HG02852 (cell line): ENCODE data around the gene CNTLN.
"Not testable (repeated sequence)": the region's sequence is repeated elsewhere in the genome, so short reads cannot be mapped to it uniquely, and the experiment has no call there.

Experiments
- ATAC-seq: cut with Tn5 transposase; IDR thresholded peaks from one replicate; pipeline ENCODE4 v1.9.1; 2021; ENCODE audit warnings: mild to moderate bottlenecking, moderate library complexity; ENCODE audit not compliant: unreplicated experiment

The CNTLN gene

DNA sequence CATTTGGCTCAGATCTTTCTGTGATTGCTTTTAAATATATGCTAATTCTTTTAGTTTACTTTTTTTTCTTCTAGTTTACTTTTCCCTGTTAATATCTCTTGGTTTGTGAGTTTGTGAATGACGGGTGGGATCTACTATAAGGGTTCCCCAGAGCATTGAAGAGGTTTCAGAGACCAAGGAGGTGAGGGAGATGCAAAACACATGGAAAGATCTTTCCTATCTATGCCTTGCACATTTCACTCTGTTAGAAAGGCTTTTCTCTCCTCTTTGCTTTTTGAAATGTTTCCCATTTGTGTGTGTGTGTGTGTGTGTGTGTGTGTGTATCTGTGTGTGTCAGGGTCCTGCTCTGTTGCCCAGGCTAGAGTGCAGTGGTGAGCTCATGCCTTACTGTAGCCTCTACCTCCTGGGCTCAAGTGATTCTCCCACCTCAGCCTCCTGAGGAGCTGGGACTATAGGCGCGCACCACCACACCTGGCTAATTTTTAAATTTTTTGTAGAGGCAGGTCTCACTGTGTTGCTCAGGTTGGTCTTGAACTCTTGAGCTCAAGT, 50.7 kb downstream of the CNTLN start:
- ATAC-seq: no peak

DNA sequence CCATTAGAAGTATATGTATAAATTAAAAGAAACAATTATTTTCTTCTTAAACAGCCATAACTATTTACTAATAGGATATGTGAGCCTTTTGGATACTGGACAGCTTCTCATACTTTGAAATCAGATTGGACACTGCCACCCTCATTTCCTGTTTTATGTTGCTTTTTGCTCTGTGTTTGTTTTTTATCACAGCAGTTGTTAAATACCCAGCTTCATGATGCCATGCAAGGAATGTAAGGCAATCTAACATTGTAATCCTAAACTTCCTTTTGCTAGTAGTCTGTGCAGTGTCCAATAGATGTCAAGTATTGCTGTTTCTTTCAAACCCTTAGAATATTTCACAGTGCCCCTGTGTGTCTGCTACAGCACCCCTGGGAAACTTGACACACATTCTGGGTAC, 56.2 kb downstream of the CNTLN start:
- ATAC-seq: no peak

DNA sequence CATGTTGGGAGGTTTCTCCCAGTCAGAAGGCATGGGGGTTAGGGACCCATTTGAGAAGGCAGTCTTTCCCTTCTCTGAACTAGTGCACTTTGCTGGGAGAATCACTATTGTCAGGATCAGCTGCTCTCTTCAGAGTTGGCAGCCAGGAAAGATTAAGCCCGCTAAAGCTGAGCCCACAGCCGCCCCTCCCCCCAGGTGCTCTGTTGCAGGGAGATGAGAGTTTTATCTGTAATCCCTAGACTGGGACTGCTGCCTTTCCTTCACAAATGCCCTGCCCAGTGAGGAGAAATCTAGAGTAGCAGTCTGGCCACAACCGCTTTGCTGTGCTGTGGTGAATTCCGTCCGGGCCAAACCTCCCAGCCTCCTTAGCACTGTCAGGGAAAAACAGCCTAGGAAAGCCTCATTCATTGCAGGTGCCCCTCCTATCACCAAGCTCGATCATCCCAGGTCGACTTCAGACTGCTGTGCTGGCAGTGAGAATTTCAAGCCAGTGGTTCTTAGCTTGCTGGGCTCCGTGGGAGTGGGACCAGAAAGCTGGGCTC, 69.8 kb downstream of the CNTLN start:
- no peak for ATAC-seq

DNA sequence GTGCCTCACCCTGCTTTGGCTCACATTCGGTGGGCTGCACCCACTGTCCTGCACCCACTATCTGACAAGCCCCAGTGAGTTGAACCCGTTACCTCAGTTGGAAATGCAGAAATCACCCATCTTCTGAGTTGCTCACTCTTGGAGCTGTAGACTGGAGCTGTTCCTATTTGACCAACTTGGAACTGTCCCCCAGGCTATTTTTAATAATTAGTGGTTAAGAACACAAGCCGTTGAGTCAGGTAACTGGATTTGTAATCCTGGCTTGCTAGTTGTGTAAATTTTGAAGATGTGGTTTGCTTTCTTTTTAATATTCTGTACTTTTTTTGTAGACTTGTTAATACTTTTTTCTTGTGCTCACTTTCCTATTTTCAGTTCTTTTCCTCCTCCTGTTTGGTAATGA, 81.2 kb downstream of the CNTLN start:
- no peak for ATAC-seq

- ATAC-seq: no peak
Observed at GRCh38 chr9:17216646-17217045, 81.8 kb downstream of the CNTLN start.

DNA sequence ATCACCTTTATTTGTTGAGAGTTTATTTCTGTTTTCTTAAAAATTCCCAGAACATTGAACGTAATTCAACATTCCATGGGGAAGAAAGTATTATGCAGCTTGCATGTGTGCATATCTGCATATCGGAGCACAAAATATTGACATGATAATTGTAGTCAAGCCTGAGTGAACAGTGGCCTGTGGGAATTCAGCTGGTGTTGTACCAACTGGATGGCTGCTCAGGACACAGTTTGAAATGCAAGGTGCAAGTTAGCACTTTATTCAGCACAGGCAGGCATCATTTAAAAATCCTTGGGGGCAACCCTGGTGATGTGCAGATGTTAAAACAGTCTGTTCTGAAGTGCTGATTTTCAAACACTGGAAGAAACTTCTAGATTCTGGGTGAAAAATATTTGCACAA, 82.4 kb downstream of the CNTLN start:
- ATAC-seq: no peak

- ATAC-seq: no peak
Observed at GRCh38 chr9:17219261-17219660, 84.4 kb downstream of the CNTLN start.

- no peak for ATAC-seq
Observed at GRCh38 chr9:17222932-17223331, 88.1 kb downstream of the CNTLN start.

DNA sequence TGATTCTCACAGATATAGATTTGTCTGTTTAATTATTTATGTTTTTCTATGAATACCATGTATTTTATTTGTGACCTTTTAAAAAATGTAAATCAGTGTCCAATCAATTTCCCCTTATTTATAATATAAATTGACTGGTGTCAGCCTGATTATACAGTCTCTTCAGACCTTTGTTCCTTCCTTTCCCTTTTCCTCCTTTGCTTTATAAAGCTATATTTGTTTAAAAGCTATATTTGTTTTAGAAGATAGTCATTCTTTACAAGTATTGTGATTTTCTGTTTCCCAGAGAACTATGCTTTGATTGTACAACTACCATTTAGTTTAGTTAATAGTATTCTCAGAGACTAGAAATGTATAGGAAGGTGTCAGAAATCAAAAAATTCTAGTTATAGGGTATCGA, 90.6 kb downstream of the CNTLN start:
- ATAC-seq: no peak

DNA sequence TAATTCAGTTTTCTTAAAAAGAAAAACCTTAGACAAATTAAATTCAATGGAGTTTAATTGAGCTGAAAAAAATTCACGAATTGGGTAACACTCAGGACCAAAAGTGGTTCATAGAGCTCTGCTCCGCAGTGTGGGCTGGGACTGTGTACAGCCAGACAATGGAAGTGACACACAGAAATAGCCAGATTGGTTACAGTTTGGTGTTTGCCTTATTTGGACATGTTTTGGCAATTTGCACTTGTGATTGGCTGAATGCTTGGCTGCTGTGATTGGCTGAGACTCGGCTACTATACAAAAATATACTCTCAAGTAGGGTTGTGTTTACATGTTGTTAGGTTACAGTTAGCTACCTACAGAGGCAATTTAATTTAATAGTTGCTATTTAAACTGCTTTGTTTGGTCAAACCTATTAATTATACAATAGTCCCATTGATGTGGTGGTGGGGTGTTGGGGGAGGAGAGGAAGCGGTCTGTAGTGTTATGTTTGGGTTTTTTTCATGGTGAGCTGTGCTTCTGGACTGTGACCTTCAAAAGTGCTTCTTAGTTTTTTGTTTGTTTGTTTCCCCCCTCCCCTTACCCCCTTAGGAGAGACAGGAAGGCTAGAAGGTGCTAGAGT, 95.2 kb downstream of the CNTLN start:
- no peak for ATAC-seq

- no peak for ATAC-seq
Observed at GRCh38 chr9:17230646-17231045, 95.8 kb downstream of the CNTLN start.

GRCh38 chr9:17236147-17236546, 101.3 kb downstream of the CNTLN start:
- ATAC-seq: no peak

GRCh38 chr9:17246770-17247169, 111.9 kb downstream of the CNTLN start:
- ATAC-seq: no peak

DNA sequence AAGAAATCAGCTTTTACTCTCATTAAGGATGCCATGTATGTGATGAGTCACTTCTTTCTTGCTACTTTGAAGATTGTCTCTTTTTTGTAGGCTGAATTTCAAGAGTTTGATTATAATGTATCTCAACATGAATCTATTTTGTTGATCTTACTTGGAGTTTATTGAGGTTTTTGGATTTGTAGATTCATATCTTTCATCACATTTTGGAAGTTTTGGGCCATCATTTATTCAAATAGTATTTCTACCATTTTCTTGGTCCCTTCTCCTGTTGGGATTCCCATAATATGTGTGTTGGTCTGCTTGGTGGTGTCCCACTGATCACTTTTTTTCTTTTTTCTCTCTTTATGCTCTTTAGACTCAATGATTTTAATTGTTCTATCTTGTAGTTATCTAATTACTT, 116.3 kb downstream of the CNTLN start:
- ATAC-seq: no peak

DNA sequence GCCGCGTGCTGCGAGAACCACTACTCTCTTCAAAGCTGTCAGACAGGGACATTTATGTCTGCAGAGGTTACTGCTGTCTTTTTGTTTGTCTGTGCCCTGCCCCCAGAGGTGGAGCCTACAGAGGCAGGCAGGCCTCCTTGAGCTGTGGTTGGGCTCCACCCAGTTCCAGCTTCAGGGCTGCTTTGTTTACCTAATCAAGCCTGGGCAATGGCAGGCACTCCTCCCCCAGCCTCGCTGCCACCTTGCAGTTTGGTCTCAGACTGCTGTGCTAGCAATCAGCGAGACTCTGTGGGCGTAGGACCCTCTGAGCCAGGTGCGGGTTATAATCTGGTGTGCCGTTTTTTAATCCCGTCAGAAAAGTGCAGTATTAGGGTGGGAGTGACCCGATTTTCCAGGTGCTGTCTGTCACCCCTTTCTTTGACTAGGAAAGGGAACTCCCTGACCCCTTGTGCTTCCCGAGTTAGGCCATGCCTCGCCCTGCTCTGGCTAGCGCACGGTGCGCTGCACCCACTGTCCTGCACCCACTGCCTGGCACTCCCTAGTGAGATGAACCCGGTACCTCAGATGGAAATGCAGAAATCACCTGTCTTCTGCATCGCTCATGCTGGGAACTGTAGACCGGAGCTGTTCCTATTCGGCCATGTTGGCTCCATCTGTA, 133.8 kb downstream of the CNTLN start:
- ATAC-seq: not testable (repeated sequence)

DNA sequence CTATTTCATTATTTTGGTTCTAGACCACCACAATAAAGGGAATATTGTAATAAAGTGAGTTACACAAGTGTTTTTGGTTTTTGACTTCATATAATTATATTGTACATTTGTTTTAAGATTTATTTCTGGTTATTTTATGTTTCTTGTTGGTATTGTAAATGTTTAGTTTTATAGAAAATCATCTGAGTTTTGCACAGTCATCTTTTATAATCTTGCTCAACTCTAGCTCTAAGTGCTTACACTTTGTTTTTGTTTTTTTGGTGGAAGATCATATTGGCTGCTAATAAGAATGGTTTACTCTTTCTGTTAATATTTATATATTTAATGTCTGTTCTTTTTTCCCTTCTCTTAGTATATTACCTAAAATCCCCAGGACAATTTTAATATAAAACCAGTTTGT, 135.0 kb downstream of the CNTLN start:
- no peak for ATAC-seq

GRCh38 chr9:17272536-17272935, 137.7 kb downstream of the CNTLN start:
- no peak for ATAC-seq

DNA sequence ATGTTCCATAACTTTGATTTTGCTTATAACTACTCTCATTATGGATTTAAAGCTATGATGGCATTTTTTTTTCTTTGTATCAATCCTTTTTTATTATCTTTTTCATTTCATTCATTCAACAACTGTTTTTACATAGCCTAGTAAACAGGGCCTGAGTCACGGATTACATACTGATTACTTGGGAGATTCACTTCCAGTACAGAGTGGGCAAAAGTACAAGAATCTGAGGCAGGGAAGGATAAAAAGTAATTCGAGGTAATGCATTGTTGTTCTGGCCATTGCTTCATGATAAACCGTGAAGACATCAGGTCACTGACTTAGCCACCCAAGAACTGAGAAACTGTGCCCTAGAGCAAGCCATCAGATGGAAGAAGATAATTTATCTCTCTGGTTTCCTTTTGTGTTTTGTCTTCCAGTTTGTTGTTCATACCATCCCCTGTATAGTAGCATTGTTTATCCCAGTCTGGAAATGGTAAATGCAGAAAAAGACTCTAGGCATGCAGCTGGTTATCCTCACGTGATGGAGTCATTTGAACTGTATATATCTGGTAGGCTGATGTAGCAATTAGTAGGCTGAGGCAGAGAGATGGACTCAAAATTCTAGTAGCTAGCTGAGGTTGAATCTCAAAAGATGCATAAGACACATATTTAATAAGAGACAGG, 145.6 kb downstream of the CNTLN start:
- no peak for ATAC-seq

GRCh38 chr9:17290673-17291072, 155.8 kb downstream of the CNTLN start:
- ATAC-seq: not testable (repeated sequence)

DNA sequence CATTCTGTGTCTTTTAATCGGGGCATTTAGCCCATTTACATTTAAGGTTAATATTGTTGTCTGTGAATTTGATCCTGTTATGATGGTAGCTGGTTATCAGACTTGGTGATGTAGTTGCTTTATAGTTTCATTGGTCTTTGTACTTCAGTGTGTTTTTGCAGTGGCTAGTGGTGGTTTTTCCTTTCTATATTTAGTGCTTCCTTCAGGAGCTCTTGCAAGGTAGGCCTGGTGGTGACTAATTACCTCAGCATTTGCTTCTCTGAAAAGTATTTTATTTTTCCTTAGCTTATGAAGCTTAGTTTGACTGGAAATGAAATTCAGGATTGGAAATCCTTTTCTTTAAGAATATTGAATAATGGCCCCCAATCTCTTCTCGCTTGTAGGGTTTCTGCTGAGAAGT, 156.9 kb downstream of the CNTLN start:
- no peak for ATAC-seq

DNA sequence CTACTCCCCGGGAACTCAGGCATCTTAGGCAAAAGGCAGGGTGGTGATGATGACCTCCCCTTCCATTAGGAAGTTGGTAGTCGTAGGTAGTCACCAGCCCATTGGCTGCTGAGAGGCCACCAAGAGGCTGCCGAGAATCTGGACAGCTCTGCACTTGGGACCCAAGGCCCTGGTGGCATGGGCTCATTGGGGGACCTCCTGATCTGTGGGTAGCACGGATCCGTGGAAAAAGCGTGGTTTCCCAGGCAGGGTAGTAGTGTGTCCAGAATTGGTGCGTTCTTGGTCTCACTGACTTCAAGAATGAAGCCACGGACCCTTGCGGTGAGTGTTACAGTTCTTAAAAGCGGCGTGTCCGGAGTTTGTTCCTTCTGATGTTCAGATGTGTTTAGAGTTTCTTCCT, 158.8 kb downstream of the CNTLN start:
- no peak for ATAC-seq
